GM21786 (cell line): ENCODE measurements around the gene ACSM2A.
"Not testable (repeated sequence)": the region's sequence is repeated elsewhere in the genome, so short reads cannot be mapped to it uniquely, and the experiment has no call there.

ENCODE experiments used
- ATAC-seq: cut with Tn5 transposase; IDR thresholded peaks from one replicate; pipeline ENCODE4 v1.9.1; 2021; ENCODE audit not compliant: unreplicated experiment

ACSM2A gene

GRCh38 chr16:20446652-20447393, 4.5 kb upstream of the ACSM2A start:
- ATAC-seq = not testable (repeated sequence)

- ATAC-seq = not testable (repeated sequence)
These were observed 2.3 kb downstream of the ACSM2A start for GRCh38 chr16:20453633-20454032.

DNA sequence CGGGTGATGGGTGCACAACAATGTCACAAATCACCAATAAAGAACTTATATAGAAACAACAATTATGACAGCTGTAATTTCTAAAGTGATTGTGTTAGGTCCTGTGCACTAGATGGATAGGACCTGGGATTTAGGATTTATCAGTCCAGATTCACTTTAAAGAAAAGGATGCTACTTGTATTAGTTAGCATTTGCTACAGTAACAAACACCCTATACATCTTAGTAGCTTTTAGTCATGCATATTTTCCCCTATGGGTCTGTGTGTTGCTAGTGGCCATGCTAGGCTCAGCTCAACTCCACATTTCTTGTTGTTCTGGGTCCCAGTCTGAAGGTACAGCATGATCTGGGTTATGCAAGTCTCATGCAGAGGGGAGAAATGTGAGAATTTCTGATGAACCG, 7.9 kb downstream of the ACSM2A start:
- ATAC-seq = not testable (repeated sequence)

- not testable (repeated sequence) for ATAC-seq
These were observed 9.0 kb downstream of the ACSM2A start for GRCh38 chr16:20460313-20460712.

DNA sequence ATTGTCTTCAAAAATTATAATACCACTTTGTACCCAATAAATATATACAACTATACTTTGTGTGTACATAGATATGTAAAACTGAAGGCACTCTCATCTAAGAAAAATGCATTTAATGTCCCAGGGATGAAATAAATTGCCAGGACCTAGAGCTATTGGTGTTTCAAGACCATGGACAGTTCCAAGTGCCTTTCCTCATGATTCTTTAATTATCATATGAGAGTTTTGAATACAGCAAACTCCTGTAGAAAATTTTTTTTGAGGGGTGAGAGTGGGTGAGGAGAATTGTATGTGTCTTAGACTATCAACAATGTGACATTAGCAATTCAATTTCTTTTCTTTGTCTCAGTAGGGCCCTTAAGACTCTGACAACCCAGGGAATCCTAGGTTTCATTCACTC, 17.6 kb downstream of the ACSM2A start:
- ATAC-seq = not testable (repeated sequence)

DNA sequence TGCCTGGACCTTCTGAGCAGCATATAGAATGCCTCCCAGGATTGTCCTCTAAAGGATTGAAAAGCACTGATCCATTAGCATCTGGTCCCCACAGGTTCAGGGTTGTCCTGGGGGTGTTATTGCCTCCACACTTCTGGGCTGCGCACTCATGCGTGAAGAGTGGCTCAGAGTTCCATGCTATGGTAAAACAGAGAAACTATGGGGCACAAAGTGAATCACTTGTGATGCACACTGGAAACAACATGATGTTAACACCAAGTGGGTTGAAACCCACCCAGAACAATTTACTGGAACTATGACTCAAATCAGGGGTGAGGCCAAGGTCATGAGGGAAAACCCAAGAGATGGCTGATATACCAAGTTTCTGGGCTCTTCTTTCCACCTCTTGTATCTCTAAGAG, 18.6 kb downstream of the ACSM2A start:
- not testable (repeated sequence) for ATAC-seq

- ATAC-seq = not testable (repeated sequence)
These were observed 19.4 kb downstream of the ACSM2A start for GRCh38 chr16:20470732-20471131.

- not testable (repeated sequence) for ATAC-seq
These were observed 25.9 kb downstream of the ACSM2A start for GRCh38 chr16:20477188-20477744.

GRCh38 chr16:20483989-20484388, 32.7 kb downstream of the ACSM2A start:
- not testable (repeated sequence) for ATAC-seq

GRCh38 chr16:20484726-20485125, 33.4 kb downstream of the ACSM2A start:
- ATAC-seq = no peak

GRCh38 chr16:20485408-20485807, 34.1 kb downstream of the ACSM2A start:
- no peak for ATAC-seq

GRCh38 chr16:20490994-20491393, 39.7 kb downstream of the ACSM2A start:
- ATAC-seq = not testable (repeated sequence)

- ATAC-seq = not testable (repeated sequence)
These were observed 40.1 kb downstream of the ACSM2A start for GRCh38 chr16:20491448-20491847.

- no peak for ATAC-seq
These were observed 53.1 kb downstream of the ACSM2A start for GRCh38 chr16:20504418-20504817.

- no peak for ATAC-seq
These were observed 56.0 kb downstream of the ACSM2A start for GRCh38 chr16:20507280-20507679.

DNA sequence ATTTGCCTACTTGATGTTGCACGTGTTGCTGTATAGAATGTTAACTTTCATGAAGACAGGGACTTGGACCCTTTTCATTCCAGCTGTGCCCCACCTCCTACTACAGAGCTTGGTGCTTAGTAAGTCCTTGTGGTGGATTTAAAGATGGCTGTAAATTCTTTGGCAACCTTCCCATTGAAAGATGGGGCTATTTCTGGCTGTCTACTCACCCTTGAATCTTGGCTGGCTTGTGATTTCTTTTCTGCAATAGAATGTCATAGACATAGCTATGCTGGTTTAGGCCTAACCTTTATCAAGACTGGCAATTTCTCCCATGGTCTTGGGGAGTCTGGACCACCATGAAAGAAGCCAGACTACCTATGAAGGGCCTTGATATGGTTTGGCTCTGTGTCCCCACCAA, 59.0 kb downstream of the ACSM2A start:
- no peak for ATAC-seq

GRCh38 chr16:20515688-20516090, 64.4 kb downstream of the ACSM2A start:
- no peak for ATAC-seq

DNA sequence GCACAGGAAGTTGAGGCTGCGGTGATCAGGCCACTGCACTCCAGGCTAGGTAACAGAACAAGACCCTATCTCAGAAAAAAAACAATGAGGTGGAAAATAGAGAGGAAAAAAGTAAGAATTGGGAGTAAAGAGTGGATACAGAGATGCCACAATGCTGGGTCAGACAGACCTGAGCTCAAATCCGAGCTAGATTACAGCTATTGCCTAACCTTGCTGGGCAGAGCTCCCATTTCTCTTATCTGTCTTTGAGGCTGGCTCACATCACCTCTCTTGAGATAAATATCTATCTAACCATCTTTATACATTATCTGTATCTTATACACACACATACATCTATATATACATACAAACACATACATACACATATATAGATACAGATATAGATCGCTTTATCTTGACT, 65.8 kb downstream of the ACSM2A start:
- ATAC-seq = no peak

DNA sequence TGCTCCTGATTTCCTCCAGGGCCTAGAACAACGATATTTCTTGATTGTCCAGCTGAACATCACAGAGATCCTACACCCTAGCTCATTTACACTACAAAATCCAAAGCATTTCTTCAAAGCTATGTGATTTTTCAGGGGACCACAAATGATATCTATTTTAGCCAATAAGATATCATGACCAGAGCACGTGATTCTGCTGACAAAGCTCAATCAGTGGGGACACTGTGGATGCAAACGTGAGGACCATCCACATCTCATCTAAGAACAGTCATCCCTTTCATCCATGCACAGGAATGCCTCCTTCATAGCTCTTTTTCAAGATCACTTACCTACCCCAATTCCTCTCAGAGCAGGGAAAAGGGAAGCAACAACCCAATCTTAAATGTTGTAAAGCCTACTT, 67.9 kb downstream of the ACSM2A start:
- ATAC-seq = no peak

- no peak for ATAC-seq
These were observed 68.8 kb downstream of the ACSM2A start for GRCh38 chr16:20520103-20520502.

DNA sequence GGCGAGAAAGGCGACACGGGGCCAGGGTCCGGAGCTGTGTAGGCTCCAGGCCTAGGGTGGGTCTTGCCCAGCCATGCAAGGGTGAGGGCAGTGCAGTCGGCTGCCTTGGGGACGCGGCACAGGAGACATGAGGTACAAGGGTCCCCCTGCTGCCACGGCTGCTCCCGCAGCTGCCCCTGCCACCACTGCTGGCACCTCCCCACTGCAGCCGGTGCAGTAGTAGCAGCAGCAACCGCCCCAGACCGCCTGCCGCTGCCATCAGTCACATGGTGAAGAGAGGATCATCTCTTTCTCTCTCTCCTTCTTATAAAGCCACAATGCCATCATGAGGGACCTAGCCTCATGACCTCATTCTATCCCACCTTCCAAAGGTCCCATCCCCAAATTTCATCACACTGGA, 80.5 kb downstream of the ACSM2A start:
- not testable (repeated sequence) for ATAC-seq

DNA sequence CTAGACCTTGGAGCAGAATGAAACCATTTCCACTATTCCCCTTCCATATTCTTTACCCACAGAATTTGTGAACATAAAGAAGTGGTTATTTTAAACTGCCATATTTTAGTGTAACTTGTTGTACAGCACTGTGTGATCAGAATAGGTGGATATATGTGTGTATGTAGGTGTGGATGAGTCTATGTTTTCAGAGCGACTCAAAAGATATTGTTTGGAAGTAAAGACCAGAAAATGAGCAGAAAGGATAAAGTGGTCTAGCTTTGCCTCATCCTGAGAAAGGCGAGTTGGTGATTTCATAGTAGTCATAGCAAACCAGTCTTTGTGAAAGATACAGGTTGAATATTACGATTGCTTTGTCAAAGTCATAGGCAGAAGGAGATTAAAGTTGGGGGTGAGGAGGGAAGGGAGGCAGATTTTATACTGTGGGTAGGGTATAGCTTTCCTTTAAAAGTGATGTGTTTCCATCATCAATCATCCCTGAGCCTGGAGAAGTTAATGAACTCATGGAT, 81.0 kb downstream of the ACSM2A start:
- not testable (repeated sequence) for ATAC-seq
